HG03342 (cell line): ENCODE data around the gene CWC22.
A peak's percentile ranks its signal among the peaks of the same experiment; 100 is the strongest.
"Not testable (repeated sequence)": the region's sequence is repeated elsewhere in the genome, so short reads cannot be mapped to it uniquely, and the experiment has no call there.

ENCODE experiments used
- ATAC-seq: cut with Tn5 transposase; IDR thresholded peaks from one replicate; pipeline ENCODE4 v1.9.1; 2021; ENCODE audit warnings: mild to moderate bottlenecking, moderate library complexity; ENCODE audit not compliant: unreplicated experiment

Gene CWC22

DNA sequence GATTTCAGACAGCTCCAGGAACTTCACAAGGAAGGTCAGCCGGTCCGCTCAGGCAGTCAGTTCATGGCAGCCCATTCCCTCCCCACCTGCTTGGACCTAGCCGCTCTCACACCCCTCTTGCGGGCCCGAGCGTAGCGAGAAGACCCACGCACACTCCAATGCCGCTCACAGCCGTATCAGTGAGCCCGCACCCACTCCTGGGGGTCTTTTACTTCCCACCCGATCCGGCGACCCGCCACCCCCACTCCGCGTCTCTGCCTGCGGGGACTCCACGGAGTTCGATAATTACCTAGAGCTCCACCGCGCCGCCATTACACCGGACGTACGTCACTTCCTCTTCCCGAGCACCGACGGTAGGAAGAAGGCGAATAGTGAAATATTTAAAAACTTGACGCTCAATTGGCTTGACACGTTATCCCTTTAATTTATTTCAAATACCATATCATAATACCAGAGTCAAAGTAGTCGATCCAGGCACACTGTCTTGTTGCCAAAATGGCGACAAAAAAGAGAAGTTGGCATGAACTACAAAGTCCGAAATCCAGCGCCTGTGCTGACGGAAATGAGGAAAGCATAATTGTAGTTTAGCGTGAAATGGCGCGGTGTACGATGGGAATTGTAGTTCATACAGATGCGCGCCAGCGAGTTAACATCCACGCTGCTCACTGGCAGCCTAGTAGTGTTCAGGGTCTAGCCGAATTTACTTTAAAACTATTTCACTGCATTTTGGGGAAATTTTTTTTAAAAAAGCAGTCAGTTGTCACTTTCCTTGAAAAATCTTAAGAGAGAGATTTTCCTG lies at the start of gene CWC22:
Gene CWC22 (minus strand): TSS at position 517 of the 799 bp plus-strand sequence. CDS start 13,956 bp downstream, outside the sequence.
- ATAC-seq: peak; percentile 97

DNA sequence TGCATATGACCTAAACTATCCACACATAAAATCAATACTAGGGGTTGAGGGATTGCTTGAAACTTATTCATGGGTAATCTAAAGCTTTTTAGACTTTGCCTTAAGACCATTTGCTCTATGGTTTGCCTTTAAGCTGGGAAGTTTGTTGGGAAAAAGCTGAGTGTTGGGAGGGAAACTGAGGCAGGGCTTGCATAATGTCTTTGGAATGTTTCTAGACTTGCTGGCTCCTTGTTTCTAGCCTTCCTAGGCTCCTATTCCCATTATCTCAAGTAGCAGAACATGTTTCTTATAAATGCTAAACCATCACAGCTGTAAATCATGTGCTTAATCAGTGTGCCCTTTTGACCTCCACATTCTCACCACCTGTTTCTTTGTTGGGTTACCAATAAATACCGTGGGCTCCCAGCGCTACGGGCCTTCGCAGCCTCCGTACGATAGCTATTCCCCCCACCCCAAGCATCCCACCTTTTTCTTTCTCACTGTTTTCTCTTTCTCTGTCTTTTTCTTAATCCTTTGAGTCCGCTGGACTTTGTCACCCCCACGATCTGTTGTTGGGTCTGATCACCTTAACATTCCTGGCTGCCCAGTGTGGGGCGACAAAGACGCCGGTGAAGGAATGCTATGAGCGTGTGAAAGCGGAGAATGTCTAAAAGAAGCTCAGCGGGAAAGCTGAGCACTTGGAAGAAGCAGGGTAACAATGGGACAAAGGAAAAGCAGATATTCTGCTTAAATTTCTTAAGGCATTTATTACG lies 49.4 kb upstream of the CWC22 start:
- ATAC-seq: no peak

DNA sequence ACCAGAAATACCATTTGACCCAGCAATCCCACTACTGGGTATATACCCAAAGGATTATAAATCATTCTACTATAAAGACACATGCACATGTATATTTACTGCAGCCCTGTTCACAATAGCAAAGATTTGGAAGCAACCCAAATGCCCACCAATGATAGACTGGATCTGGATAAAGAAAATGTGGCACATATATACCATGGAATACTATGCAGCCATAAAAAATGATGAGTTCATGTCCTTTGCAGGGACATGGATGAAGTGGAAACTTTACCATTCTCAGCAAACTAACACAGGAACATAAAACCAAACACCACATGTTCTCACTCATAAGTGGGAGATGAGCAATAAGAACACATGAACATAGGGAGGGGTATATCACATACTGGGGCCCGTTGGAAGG lies 47.5 kb upstream of the CWC22 start:
- ATAC-seq: not testable (repeated sequence)

DNA sequence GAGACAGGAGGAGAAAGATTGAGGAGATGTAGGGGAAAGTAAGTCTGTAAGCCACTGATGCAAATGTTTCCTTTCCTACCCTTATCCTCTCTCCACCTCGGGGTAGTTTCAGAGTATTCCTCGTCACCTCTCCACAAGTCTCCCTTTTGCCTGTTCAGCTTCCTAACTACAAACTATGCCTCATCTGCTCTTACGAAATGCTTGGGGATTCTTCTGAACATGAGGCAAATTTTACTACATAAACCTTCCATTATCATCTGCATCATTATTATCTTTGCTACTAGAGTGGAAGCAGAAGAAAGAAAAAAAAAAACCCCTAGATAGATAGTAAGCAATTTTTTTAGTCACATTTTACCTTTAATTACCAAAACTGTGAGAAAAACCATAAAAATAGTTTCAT lies 43.1 kb upstream of the CWC22 start:
- ATAC-seq: no peak

DNA sequence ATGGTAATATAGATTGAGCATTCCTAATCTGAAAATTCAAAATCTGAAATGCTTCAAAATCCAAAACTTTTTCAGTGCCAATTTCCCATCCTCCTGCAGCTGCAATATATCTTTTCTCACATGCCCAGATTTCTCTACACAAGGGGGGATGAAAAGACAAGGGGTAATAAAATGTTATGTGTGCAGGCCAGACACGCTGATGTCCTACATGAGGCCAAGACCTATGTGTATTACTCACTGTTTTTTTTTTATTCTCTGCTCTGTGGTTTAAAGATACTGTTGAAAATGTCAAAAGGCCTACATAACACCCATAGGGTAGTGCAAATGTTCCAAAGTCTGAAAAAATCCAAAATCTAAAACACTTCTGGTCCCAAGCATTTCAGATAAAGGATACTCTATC lies 41.2 kb upstream of the CWC22 start:
- no peak for ATAC-seq

DNA sequence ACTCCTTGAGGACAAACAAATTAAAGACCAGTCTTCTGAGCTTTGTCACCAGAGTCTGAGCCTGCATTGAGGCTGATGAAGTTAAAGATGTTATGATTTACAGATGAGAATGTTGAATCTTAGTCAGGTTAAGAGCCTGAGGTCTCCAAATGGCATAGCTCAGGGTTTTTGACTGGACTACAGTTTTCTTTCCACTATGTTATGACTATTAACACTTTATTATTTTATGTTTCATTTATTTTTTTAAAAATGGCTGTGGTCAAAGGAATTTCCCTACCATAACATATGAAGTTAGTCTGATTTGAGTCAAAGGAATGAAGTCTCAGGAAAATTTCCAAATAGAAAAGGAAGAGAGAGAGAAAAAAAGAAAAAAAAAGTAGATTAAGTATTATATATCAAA lies 39.7 kb upstream of the CWC22 start:
- no peak for ATAC-seq

DNA sequence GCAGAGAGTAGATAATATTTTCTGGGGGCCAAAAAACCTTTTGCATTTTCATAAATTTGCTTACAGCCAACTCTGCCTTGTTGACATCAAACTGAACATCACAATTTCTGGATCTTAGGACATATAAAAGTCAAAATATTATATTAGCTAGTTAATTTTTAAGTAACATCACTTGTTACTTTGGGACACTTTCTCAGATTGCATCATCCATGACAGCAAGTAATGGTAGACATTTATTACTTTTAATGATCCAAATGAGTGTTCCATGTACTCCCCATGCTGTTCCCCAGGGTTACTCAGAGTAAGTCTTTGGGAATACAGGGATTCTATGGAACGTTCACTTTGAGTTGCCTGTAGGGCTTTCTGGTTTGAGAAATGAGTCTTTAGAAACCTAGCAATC lies 39.1 kb upstream of the CWC22 start:
- ATAC-seq: no peak

DNA sequence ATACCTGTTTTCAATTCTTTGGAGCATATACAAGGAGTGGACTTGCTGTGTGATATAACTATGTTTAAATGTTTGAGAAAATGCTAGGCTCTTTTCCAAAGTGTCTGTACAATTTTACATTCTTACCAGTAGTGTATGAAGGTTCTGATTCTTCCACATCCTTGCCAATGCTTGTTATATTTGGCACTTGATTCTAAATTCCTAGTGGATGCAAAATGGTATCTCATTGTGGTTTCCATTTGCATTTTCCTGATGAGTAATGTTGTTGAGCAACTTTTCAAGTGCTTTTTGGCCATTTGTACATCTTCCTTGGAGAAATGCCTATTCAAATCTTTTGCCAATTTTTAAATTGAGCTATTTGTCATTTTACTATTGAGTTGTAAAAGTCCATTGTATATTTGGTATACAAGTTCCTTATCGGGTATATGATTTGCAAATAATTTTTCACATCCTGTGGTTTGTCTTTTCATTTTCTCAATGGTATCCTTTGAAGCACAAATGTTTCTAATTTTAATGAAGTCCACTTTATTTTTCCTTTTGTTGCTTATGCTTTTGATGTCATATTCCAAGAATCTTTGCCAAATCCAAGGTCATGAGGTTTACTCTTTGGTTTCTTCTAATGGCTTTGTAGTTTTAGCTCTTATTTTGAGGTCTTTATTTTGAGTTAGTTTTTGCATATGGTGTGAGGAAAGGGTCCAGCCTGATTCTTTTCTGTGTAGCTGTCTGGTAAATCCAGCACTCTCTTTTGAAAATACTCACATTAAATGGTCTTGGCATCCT lies 33.2 kb upstream of the CWC22 start:
- no peak for ATAC-seq

DNA sequence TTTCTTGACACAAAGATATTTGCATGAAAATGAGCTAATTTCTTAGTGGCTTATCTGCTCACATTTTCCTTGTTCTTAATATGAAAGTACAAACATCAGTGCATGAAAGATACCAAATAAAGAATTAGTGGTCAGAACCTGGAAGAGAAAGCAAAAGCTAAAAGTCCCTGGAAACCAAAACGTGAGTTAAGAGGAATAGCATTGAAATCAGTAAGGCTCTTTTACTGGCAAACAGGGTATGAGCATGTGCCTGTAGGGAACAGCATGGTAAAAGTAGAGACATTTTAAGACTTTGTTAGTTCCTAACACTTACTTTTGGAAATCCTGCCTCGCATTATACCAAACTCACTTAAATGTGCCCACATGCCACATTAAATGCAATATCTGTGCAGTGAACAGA lies 31.9 kb upstream of the CWC22 start:
- ATAC-seq: no peak

DNA sequence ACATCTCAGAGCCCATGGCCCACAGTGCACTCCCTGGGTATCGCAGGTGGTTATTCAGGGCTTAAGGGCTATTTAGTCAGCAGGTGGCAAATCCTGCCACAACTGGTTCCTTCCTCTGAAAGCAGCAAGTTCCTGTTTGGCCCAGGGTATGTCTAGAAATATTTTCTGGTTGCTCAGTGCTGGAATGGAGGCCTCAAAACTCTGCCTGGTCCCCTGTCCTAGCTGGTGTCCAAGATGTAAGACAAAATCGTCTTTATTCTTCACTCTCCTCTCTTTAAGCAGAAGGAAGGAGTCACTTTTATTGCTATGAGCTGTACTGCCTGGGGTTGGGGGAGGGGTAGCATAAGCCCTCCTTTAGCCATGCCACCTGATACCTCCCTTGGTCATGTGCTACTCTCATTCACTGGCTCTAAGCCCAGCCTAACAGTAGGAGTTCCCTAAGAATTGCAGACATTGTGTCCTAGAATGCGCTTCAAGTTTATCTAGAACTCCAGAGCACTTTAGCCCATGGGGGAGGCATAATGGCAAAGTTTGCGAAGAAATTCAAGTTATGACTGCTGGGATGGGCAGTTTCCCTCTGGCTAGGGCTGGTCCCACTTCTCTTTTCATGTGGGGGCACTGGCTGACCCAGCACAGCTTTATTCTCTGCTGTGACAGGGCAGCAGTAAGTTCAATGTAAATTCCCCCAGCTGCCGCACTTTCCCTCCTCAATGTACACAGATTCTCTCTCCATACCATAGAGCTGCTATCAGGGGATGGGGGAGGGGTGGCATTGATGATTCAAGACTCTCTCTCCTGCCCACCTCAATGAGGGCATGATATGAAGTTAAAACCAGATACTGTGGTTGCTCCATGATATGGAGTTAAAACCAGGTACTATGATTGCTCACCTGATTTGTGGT lies 27.1 kb upstream of the CWC22 start:
- no peak for ATAC-seq

DNA sequence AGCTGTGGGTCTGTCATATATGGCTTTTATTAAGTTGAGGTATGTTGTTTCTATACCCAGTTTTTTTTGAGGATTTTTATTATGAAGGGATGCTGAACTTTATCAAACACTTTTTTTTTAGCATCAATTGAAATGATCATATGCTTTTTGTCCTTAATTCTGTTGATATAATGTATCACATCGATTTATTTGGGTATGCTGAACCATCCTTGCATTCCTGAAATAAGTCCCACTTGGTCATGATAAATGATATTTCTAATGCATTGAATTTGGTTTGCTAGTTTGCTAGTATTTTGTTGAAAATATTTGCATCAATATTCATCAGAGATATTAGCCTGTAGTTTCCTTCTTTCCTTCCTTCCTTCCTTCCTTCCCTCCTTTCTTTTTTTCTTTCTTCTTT lies 22.5 kb upstream of the CWC22 start:
- no peak for ATAC-seq

DNA sequence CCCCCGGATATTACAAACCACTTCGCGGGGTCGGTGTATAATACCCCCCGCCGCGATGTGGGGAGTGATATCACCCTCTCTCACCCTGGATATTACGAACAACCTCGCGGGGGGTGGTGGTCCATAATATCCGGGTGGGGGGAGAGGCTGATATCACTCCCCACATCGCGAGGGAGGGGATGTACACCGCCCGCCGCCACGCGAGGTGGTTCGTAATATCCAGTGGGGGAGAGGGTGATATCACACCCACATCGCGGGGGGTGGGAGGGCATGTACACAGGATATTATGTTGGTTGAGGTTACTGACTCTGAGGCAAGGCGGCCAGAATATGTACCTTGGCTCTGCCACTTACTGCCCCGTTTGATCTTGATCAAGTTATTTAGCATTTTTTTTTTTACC lies 14.8 kb upstream of the CWC22 start:
- ATAC-seq: no peak

DNA sequence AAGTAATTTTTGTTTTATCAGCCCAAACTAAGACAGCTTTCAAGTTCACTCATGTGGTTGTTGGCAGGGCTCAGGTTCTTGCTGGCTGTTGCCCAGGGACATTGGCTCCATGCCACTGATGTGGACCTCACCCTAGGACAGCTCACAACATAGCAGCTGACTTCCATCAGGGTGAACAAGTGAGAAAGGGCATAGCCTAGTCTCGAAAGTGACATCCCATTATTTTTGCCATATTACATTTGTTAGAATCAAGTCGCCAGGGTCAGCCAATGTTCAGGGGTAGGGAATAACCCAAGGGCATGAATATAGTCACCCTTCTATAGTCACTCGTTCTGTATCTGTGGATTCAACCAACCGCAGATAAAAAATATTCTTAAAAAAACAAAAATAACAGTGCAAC lies 10.7 kb upstream of the CWC22 start:
- ATAC-seq: no peak

DNA sequence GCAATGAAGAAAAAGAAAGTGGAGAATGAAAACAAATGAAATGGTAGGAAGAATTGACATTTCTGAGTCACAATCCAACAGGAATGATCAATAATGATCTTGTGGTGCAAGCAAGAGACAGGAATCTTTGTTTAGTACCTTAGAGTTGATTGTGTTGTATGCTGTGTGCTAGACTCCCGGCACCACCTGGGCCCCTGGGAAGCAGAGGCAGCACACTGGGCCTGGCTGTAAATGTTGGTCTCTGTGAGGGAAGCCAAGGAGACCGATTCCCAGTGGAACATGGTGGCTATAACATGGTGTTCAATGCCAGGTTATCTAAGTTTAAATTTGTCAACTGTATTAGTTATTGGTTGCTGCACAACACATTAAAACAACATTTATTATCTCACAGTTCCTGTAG lies 9.8 kb upstream of the CWC22 start:
- no peak for ATAC-seq

DNA sequence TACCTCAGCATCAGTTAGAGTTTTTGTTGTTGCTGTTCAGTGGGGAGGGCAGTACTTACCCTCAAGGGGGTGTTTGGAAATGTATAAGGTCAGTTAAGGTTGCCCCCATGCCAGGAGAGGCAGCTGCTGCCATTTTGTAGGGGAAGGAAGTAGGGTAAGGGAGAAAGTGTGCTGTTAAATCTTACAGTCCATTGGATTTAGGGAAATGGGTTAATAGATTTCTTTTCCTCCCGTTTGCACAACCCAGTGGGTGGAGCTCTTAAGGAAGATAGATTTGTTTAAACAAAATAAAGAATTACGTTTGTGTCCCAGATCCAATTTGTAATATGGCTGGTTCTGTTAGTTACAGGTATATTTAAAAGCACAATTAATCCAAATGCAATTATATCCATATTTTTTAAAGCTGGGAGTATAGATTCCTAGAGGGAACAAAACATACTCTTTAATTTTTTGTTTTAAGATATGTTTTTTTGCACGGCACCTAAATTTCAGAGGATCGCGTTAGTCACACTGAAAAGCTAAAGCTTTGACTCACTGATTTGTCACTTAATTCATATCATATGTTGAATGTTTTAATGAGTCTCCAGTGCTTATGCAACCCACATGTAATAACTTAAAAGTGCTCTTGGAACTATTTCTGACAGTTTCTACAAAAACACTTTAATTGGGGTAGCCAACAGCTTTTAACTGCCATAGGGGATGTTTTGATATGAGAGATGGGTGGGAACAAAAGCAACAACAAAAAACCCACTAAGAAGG lies 9.0 kb upstream of the CWC22 start:
- ATAC-seq: no peak

DNA sequence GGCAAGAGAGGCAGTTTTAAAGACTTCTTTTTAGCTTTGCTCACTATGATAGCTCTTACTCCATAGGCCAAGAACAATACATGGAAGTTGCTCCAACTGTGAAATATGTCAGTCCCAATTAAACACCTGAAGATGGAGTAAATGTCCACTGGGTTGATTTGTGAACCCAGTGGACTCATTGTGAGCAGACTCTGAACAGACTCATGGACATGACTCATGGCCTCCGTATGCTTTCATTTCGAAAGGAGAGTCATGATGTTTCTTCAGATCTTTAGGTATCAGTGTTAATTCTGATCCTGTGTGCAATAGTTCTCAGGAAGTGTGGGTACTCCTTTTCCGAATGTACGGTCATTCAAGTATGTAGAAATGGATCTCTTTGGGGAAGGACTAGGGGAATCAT lies 5.4 kb upstream of the CWC22 start:
- no peak for ATAC-seq

DNA sequence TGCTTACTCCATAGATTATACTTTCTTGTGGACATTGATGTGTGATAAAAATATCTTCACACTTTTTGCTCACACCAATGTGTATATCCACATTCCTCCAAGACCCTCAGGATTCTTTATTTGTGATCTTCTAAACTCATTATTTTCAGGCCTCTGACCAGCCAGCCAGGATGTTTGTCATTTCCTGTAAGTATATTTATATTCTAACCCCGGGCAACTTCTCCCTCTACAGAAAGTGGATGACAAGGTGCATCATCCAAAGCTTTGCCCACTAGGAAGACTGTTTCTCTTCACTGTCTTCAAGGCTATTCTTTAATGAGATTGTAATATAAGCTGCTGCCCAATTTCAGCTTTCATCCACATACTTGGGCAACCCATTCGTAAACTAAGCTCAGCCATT lies 3.6 kb upstream of the CWC22 start:
- no peak for ATAC-seq

DNA sequence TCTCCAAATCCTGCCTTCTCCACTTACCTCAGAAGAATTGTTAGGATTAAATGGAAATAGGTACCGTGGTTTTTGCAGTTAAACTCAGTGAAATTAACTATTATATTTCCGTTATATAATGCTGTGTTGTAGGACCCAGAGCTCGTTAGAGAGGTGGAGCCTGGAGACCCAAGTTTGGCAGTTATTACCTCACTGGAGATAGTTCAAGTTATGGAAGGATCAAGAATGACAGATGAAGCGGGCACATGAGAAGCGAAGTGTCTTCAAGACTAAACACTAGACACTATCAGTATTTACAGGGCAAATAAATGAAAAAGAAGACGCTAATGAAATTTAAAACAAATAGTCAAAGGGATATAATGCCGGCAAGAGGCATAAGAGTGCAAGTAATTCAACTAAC lies 866 bp downstream of the CWC22 start:
- no peak for ATAC-seq

DNA sequence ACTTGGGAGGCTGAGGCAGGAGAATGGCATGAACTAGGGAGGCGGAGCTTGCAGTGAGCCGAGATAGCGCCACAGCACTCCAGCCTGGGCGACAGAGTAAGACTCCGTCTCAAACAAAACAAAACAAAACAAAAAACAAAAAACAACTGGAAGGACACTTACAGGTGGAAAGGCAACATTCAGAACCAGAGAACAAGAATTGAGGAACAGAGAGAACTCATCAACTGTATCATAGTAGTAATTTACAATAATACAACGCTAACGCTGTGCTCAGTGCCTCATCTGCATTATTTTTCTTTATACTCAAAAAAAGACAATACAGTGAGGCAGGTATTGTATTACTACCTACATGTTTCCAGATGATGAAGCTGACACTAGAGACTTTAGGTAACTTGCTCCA lies 1.6 kb downstream of the CWC22 start:
- ATAC-seq: not testable (repeated sequence)

DNA sequence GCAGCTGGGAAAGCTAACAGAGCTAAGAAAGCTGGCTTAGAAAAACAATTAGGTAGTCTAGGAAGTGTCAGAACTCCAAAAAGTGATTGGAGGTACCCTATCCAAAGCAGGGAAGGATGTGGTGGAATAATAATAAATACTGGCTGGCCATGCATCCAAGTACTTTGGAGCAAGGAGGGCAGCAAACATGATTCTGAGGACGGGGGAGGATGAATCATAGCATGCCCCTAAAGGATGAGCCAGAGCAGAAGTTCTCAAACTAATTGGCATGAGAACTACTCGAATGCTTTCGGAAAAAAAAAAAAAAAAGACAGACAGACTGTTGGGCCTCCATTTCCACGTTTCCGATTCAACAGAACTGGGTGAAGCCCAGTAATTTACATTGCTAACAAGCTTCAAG lies 2.4 kb downstream of the CWC22 start:
- no peak for ATAC-seq
